HepG2 (cell line): ENCODE results near the gene ARHGEF40. TPM values are rescaled to one million over a fixed set of nuclear protein-coding genes. Genes with fewer than 3 reads are reported as not detected.

Experiments used
- ADNP ChIP-seq: sonication (generic); formaldehyde crosslinking; IDR thresholded peaks from 2 replicates; pipeline ENCODE4 v1.4.0; 2020; ENCODE audit warnings: missing genetic modification reagents
- ATF3 ChIP-seq: sonication (generic); formaldehyde crosslinking; IDR thresholded peaks from 2 replicates; pipeline ENCODE4 v1.4.0; 2020; ENCODE audit warnings: missing genetic modification reagents
- EHMT2 ChIP-seq: fragments of 200-600 bp; sonication (generic); IDR thresholded peaks from 2 replicates; pipeline ENCODE4 v1.7.0; 2017; ENCODE audit warnings: antibody characterized with exemption, low read depth, low read length, borderline replicate concordance
- FOXP4 ChIP-seq: sonication (generic); formaldehyde crosslinking; IDR thresholded peaks from 2 replicates; pipeline ENCODE4 v1.4.0; 2020; ENCODE audit warnings: missing genetic modification reagents
- HOXD1 ChIP-seq: sonication (generic); formaldehyde crosslinking; IDR thresholded peaks from 2 replicates; pipeline ENCODE4 v1.5.0; 2020; ENCODE audit warnings: missing genetic modification reagents
- IRF1 ChIP-seq: sonication (generic); formaldehyde crosslinking; IDR thresholded peaks from 2 replicates; pipeline ENCODE4 v1.4.0; 2020; ENCODE audit warnings: low read depth, mild to moderate bottlenecking, missing genetic modification reagents
- ISL2 ChIP-seq: sonication (generic); formaldehyde crosslinking; IDR thresholded peaks from 2 replicates; pipeline ENCODE4 v1.5.0; 2020; ENCODE audit warnings: missing genetic modification reagents
- MTF1 ChIP-seq: sonication (generic); formaldehyde crosslinking; IDR thresholded peaks from 2 replicates; pipeline ENCODE4 v1.5.0; 2020; ENCODE audit warnings: missing genetic modification reagents
- MXI1 ChIP-seq: IDR thresholded peaks from 3 replicates; pipeline ENCODE4 v1.6.1; 2012; ENCODE audit warnings: low read depth, low read length, inconsistent platforms, borderline replicate concordance
- NFATC3 ChIP-seq: sonication (generic); formaldehyde crosslinking; IDR thresholded peaks from 2 replicates; pipeline ENCODE4 v1.5.1; 2020; ENCODE audit warnings: mild to moderate bottlenecking, missing genetic modification reagents
- NFYC ChIP-seq: IDR thresholded peaks from 2 replicates; pipeline ENCODE4 v1.6.1; 2016; ENCODE audit warnings: missing genetic modification reagents, missing compliant biosample characterization
- NR2F2 ChIP-seq: IDR thresholded peaks from 2 replicates; pipeline ENCODE4 v1.6.1; 2012; ENCODE audit warnings: low read depth, inconsistent platforms, borderline replicate concordance
- SIN3A ChIP-seq: IDR thresholded peaks from 2 replicates; pipeline ENCODE4 v1.6.1; 2011; ENCODE audit warnings: low read depth, mild to moderate bottlenecking, control low read depth, low read length, borderline replicate concordance
- SNAI1 ChIP-seq: sonication (generic); formaldehyde crosslinking; IDR thresholded peaks from 2 replicates; pipeline ENCODE4 v1.5.0; 2020; ENCODE audit warnings: mild to moderate bottlenecking, missing genetic modification reagents, borderline replicate concordance
- TEAD3 ChIP-seq: optimal IDR thresholded peaks from 2 replicates; pipeline ENCODE3; 2016; ENCODE audit warnings: borderline replicate concordance
- ZBTB43 ChIP-seq: sonication (generic); formaldehyde crosslinking; conservative IDR thresholded peaks from 2 replicates; pipeline ENCODE4 v1.4.0; 2020; ENCODE audit warnings: missing genetic modification reagents
- ZNF205 ChIP-seq: IDR thresholded peaks from 2 replicates; pipeline ENCODE4 v1.6.1; 2018; ENCODE audit warnings: missing biosample characterization, missing genetic modification reagents
- ZNF234 ChIP-seq: sonication (generic); formaldehyde crosslinking; conservative IDR thresholded peaks from 2 replicates; pipeline ENCODE4 v1.5.1; 2020; ENCODE audit warnings: mild to moderate bottlenecking, missing genetic modification reagents
- ZNF264 ChIP-seq: sonication (generic); formaldehyde crosslinking; IDR thresholded peaks from 2 replicates; pipeline ENCODE4 v1.4.0; 2020; ENCODE audit warnings: missing genetic modification reagents
- ZNF296 ChIP-seq: sonication (generic); formaldehyde crosslinking; conservative IDR thresholded peaks from 2 replicates; pipeline ENCODE4 v1.5.0; 2020; ENCODE audit warnings: mild to moderate bottlenecking, missing genetic modification reagents
- ZNF513 ChIP-seq: sonication (generic); formaldehyde crosslinking; conservative IDR thresholded peaks from 2 replicates; pipeline ENCODE4 v1.5.0; 2020; ENCODE audit warnings: missing genetic modification reagents
- ZNF570 ChIP-seq: sonication (generic); formaldehyde crosslinking; IDR thresholded peaks from 2 replicates; pipeline ENCODE4 v1.4.0; 2020; ENCODE audit warnings: mild to moderate bottlenecking, missing genetic modification reagents, borderline replicate concordance
- ZNF672 ChIP-seq: sonication (generic); formaldehyde crosslinking; IDR thresholded peaks from 2 replicates; pipeline ENCODE4 v1.8.1; 2022; ENCODE audit warnings: missing genetic modification reagents
- ZNF83 ChIP-seq: sonication (generic); formaldehyde crosslinking; IDR thresholded peaks from 2 replicates; pipeline ENCODE4 v1.4.0; 2020; ENCODE audit warnings: missing genetic modification reagents, mild to moderate bottlenecking, borderline replicate concordance
- ZSCAN29 ChIP-seq: sonication (generic); formaldehyde crosslinking; conservative IDR thresholded peaks from 2 replicates; pipeline ENCODE4 v1.4.0; 2020; ENCODE audit warnings: mild to moderate bottlenecking, missing genetic modification reagents
- polyA plus RNA-seq, 8 experiments: library from polyadenylated mRNA; depleted of rRNA in 3 of 8; stranded (reverse) in 7 of 8; unstranded in 1 of 8; fragments of >200 nt; fragmentation: Illumina TruSeq in 4 of 8; extraction: Trizol in 4 of 8; gene quantifications; 2 replicates each; pipeline versions ENCODE4 v1.2.1 to v1.2.3, GENCODE V29; 2011 to 2016; ENCODE audit warnings: low read depth in 4 of 8, missing spikeins in 1 of 8, mixed read lengths in 1 of 8; ENCODE audit not compliant: insufficient read depth in 1 of 8
- total RNA-seq, 5 experiments: library from RNA; depleted of rRNA; stranded (reverse); fragments of >200 nt; fragmentation: Illumina TruSeq; extraction: Trizol; gene quantifications; 2 replicates each; pipeline ENCODE4 v1.2.3, GENCODE V29; 2016; ENCODE audit warnings: low read depth in 1 of 5

ARHGEF40 gene
- total and polyA plus RNA-seq, 2 of the 13 experiments (the other 11 are each of a cell fraction or from before 2014, with no cell fraction given), result 28.1 to 78.1 TPM

- TF ChIP-seq HOXD1 (CRISPR knock-in tag) (peak; percentile 70; the same call in 1 of the 2 replicates), EHMT2 (no peak), ZBTB43 (CRISPR knock-in tag) (no peak), ZNF296 (CRISPR knock-in tag) (no peak), ZNF234 (CRISPR knock-in tag) (no peak), FOXP4 (CRISPR knock-in tag) (peak; percentile 61; the same call in 1 of the 2 replicates), ZSCAN29 (CRISPR knock-in tag) (peak; percentile 93), TEAD3 (peak; percentile 73), MTF1 (CRISPR knock-in tag) (no peak), ATF3 (CRISPR knock-in tag) (peak; percentile 69), ISL2 (CRISPR knock-in tag) (0 out of 2 replicates have a peak, but pooled peaks have one; percentile 70), ZNF83 (peak; percentile 87; the same call in 1 of the 2 replicates), ZNF672 (no peak), NR2F2 (no peak; the same call in 1 of the 2 replicates), NFATC3 (peak; percentile 70; the same call in 1 of the 2 replicates), NFYC (CRISPR knock-in tag) (no peak), ZNF513 (no peak), MXI1 (peak; percentile 41; the same call in 1 of the 3 replicates), SNAI1 (CRISPR knock-in tag) (no peak), ZNF264 (CRISPR knock-in tag) (no peak), ZNF570 (CRISPR knock-in tag) (0 out of 2 replicates have a peak, but pooled peaks have one; percentile 27), ZNF205 (CRISPR knock-in tag) (peak; percentile 87), SIN3A (peak; percentile 56; the same call in 1 of the 2 replicates), ADNP (CRISPR knock-in tag) (no peak), IRF1 (CRISPR knock-in tag) (no peak)
These were observed 22.3 kb downstream of the ARHGEF40 start (continued) for GRCh38 chr14:21092273-21093011.
